HG03025 (cell line): Measurements from ENCODE around the gene MMP11.
A peak's percentile ranks its signal among the peaks of the same experiment; 100 is the strongest.

Experiments used
- ATAC-seq: cut with Tn5 transposase; IDR thresholded peaks from one replicate; pipeline ENCODE4 v1.9.1; 2021; ENCODE audit warnings: mild to moderate bottlenecking, moderate library complexity; ENCODE audit not compliant: unreplicated experiment, low FRiP score

The MMP11 gene

DNA sequence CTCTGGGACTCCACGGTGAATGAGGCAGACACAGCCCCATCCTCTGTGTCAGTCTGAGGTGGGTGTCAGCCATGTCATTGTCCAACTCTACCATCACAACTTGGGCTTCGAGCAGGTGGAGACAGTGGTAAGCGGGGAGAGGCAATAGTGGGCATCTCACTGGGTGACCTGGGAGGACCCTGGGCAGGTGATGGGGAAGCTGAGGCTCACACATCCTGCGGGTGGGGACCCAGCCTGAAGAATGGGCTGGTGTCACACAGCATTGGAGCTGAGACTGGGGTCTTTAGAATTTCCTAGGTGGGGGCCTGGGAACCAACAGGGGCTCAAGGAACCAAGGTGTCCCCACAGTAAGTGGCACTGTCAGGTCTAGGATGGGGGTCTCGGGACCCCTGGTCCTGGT is 7.1 kb downstream of the MMP11 start:
- no peak for ATAC-seq

DNA sequence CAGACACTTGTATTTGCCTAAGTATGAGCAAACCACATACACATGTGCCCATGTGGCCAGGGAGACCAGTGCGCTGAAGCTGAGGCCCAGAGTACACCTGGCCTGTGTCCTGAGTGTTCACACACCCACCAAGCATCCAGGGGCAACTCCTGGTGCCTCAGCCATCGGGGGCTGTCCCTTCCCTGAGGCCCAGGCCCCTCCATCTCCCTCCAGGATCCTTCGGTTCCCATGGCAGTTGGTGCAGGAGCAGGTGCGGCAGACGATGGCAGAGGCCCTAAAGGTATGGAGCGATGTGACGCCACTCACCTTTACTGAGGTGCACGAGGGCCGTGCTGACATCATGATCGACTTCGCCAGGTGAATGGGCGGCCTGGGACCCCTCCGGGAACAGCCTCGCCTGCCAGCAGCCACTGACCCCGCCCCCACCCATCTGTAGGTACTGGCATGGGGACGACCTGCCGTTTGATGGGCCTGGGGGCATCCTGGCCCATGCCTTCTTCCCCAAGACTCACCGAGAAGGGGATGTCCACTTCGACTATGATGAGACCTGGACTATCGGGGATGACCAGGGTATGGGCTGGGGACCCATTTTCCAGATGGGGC is 7.6 kb downstream of the MMP11 start:
- ATAC-seq, result no peak

DNA sequence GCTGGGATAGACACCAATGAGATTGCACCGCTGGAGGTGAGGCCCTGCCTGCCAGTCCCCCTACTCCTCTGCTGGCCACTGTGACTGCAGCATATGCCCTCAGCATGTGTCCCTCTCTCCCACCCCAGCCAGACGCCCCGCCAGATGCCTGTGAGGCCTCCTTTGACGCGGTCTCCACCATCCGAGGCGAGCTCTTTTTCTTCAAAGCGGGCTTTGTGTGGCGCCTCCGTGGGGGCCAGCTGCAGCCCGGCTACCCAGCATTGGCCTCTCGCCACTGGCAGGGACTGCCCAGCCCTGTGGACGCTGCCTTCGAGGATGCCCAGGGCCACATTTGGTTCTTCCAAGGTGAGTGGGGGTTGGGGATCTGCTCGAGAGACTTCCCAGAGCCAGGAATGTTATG is 8.4 kb downstream of the MMP11 start:
- no peak for ATAC-seq

GRCh38 chr22:23781511-23782183 is 9.0 kb downstream of the MMP11 start:
- no peak for ATAC-seq

GRCh38 chr22:23782252-23782651 is 9.6 kb downstream of the MMP11 start:
- ATAC-seq, result no peak

GRCh38 chr22:23782703-23783102 is 10.1 kb downstream of the MMP11 start:
- ATAC-seq, result no peak

DNA sequence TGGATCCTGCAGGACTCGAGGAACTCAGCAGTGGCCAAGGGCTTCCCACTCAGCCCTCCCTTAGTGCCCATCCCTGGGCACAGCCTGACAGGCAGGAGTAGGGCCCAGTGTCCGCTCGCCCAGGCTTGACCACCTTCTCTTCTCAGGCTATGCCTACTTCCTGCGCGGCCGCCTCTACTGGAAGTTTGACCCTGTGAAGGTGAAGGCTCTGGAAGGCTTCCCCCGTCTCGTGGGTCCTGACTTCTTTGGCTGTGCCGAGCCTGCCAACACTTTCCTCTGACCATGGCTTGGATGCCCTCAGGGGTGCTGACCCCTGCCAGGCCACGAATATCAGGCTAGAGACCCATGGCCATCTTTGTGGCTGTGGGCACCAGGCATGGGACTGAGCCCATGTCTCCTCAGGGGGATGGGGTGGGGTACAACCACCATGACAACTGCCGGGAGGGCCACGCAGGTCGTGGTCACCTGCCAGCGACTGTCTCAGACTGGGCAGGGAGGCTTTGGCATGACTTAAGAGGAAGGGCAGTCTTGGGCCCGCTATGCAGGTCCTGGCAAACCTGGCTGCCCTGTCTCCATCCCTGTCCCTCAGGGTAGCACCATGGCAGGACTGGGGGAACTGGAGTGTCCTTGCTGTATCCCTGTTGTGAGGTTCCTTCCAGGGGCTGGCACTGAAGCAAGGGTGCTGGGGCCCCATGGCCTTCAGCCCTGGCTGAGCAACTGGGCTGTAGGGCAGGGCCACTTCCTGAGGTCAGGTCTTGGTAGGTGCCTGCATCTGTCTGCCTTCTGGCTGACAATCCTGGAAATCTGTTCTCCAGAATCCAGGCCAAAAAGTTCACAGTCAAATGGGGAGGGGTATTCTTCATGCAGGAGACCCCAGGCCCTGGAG is 10.9 kb downstream of the MMP11 start:
- ATAC-seq, result no peak

GRCh38 chr22:23784215-23784732 is 11.6 kb downstream of the MMP11 start:
- no peak for ATAC-seq

DNA sequence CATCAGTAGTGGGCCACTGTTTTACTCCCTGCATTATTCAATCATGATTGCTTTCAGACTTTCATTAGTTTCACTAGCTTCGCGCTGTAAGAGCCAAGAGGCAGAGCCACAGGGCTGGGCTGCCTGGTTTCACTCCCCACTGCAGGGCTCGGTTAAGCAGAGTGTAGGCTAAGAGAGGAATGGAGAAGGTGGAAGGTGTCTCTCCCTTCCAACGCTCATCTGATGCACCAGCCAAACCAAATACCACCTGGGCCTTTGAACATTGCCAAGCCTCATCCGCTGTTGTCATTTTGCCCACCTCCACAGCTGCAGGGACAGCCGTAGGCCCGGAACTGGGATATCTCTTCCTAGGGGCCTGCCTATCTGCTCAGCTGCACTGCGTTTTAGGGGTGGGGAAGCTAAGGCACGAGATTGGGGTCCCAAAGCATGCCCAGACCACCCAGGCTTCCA is 13.6 kb downstream of the MMP11 start:
- no peak for ATAC-seq

- peak; percentile 67 for ATAC-seq
Measured at GRCh38 chr22:23786752-23787599, 14.3 kb downstream of the MMP11 start, which contains the start of gene SMARCB1. TSS of gene SMARCB1 (plus strand) at chr22:23786966. CDS start at chr22:23787170, 204 bp downstream.

DNA sequence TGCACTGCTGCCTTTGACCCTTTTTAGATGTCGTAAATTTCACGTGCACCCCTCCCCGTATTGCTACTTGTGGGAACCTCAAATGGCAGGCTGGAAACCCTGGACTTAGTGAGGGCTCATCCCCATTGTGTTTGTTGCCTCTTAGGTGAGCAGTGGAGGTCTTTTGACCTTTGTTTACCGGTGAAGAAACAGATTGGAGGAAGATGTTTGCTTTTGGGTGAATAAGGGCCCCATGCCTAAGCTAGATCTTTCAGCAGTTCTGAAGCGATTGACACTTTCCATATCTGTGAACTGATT is 14.9 kb downstream of the MMP11 start:
- ATAC-seq, result no peak

GRCh38 chr22:23787910-23788309 is 15.3 kb downstream of the MMP11 start:
- no peak for ATAC-seq

DNA sequence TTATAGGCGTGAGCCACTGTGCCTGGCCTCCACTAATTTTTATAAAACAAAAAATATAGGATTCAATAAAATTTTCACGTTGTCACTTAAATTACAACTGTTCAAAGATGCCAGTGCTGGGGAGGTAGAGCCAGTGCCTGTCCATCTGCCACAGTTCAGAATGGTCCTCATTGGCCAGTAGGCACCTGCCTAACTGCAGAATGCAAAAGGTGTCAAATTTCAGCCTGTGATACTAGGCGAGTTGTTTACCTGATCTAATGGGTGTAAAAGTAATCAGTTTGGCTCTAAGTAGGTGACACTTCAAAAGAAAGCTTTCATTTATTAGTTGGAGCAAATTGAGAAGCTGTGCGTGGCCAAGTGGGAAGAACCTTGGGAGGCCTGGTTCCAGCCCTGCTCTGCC is 16.5 kb downstream of the MMP11 start:
- ATAC-seq, result no peak

DNA sequence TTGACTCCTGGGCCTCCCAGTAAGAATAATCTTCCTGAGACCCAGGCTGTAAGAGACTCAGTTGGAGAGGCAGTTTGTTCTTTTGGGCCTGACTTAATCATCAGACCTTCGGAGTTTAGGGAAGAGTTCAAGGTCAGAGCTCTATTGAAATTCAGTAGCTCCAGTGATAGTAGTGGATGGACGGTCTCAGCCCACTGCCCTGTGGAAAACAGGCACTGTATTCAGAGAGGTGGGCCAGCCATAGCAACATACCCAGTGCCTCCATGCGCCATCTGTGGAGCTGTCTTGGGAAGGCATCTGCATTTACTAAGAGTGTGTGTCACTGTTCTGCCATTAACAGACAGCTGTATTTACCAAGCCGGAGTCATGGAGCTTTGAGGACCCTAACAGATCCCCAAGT is 17.0 kb downstream of the MMP11 start:
- ATAC-seq, result no peak

DNA sequence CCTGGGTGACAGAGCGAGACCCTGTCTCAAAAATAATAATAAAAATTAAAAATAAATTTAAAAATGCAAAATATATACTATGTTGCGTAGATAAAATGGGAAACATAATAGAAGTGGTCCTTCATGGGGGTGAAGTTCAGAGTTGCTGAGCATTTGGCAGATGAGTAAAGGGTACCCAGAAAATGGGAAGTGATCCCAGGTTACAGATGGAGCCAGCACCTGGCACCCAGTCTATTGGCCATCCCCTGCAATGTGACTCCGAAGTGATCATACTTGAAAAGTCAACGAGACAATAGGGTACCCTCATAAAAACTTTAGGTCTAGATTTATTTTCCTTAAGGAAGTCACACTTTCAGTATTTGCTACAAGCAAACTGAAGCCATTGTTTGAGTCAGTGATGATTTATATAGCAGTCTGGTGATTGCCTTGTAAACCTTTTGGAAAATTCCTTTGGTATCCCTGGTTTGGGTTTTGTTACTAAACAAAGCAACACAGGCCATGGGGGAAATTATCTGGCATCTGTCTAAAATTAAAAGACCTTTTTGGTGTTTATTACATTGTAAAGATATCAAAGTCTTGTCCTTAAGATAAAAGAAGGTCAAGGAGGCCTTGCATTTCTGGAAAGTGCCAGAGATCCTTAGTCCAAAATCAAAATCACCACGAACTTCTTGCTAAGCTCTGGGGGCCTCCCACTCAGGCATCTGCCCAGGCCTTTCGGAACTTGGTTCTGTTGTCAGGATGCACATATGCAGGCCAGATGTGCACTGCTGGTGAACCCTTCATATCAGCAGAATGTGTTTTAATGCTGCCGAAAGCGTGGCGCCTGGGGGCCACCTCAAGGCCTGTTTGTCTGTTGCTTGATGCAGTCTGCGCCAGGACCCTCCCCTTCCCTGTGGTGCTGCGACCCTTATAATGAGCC is 18.4 kb downstream of the MMP11 start:
- ATAC-seq, result no peak

DNA sequence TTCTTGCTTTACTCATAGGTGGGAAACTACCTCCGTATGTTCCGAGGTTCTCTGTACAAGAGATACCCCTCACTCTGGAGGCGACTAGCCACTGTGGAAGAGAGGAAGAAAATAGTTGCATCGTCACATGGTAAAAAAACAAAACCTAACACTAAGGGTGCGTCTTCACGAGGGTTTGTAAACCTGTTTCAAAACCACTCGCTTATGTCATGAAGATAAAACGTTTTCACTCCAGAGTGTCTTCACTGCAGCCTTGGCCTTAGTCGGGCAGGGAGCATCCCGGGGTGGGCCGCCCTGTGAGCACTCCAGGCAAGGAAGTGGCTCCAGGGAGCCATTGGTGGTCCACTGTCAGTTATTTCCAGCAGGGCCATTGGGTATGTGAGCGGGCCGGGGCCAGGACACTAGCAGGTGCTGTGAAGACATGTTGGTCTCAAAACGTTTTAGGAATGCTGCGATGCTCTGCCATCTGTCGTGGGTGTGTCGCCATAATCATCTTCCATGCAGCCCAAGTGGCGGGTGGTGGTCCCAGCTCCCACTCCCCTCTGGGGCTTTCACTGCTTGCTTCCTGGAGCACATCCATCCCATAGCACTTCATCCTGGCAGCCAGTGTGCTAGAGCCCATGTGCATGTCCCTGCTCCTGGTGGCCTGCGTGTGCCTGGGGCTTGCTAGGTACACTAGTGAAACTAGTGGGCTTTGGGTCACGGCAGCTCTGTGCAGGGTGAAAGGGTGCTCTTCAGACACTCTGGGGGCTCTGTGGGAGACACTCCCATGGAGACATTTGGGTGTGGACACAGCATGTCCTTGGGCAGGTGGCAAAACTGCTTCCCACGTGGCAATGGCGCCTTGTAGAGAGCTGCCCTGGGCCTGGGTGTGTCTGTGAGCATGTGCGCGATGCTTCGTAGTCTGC is 19.3 kb downstream of the MMP11 start:
- ATAC-seq, result no peak

GRCh38 chr22:23793326-23793725 is 20.7 kb downstream of the MMP11 start:
- ATAC-seq, result no peak

DNA sequence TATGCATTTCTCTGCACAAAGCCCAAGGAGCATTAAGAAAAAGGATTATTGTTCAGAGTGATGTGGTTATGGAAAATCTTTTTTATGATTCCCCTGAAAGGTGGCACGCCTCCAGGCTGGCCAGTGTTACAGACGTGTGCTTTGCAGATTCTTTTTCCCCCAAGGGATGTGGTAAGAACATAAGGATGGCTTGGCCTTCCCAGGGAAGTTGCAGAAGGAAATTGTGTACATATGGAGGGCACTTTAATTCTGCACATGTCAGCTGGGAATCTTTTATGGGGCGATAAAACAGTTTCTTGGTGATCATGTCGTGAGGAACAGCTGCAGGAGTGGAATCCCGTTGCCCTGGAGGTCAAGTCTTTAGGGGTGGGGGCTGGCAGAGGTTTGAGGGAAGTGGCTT is 23.8 kb downstream of the MMP11 start:
- no peak for ATAC-seq
